Measurements from ENCODE around the gene ZNF827.
A peak's percentile ranks its signal among the peaks of the same experiment; 100 is the strongest.

Gene ZNF827

GRCh38 chr4:145938618-145939440 is at the start of gene ZNF827:
Gene ZNF827 (minus strand): TSS chr4:145938823. CDS start chr4:145938407, 416 bp downstream.
- DNase-seq, result peak; percentile 95

- no peak for DNase-seq
Measured at GRCh38 chr4:145984563-145984962, 45.9 kb upstream of the ZNF827 start.

- DNase-seq, result no peak
Measured at GRCh38 chr4:145982791-145983190, 44.2 kb upstream of the ZNF827 start.

- no peak for DNase-seq
Measured at GRCh38 chr4:145979160-145979559, 40.5 kb upstream of the ZNF827 start.

- DNase-seq, result no peak
Measured at GRCh38 chr4:145976680-145977079, 38.1 kb upstream of the ZNF827 start.

GRCh38 chr4:145960012-145960411 is 21.4 kb upstream of the ZNF827 start:
- no peak for DNase-seq

GRCh38 chr4:145957302-145957701 is 18.7 kb upstream of the ZNF827 start:
- no peak for DNase-seq

GRCh38 chr4:145956288-145956890 is 17.8 kb upstream of the ZNF827 start:
- peak; percentile 69 for DNase-seq

GRCh38 chr4:145954924-145955339 is 16.3 kb upstream of the ZNF827 start:
- DNase-seq, result no peak

GRCh38 chr4:145951931-145952330 is 13.3 kb upstream of the ZNF827 start:
- DNase-seq, result no peak

GRCh38 chr4:145945431-145946155 is 7.0 kb upstream of the ZNF827 start:
- no peak for DNase-seq

GRCh38 chr4:145944886-145945285 is 6.3 kb upstream of the ZNF827 start:
- DNase-seq, result no peak

- DNase-seq, result no peak
Measured at GRCh38 chr4:145939856-145940255, 1.2 kb upstream of the ZNF827 start.

- no peak for DNase-seq
Measured at GRCh38 chr4:145939441-145939750, 773 bp upstream of the ZNF827 start.

GRCh38 chr4:145937971-145938611 is 532 bp downstream of the ZNF827 start:
- peak; percentile 89 for DNase-seq

GRCh38 chr4:145936997-145937901 is 1.4 kb downstream of the ZNF827 start:
- peak; percentile 74 for DNase-seq

GRCh38 chr4:145936142-145936996 is 2.3 kb downstream of the ZNF827 start:
- DNase-seq, result peak; percentile 95

GRCh38 chr4:145935253-145936141 is 3.1 kb downstream of the ZNF827 start:
- peak; percentile 82 for DNase-seq

- peak; percentile 23 for DNase-seq
Measured at GRCh38 chr4:145934434-145935047, 4.1 kb downstream of the ZNF827 start.

GRCh38 chr4:145933134-145933533 is 5.5 kb downstream of the ZNF827 start:
- DNase-seq, result no peak
